ENCODE data around the gene UNC13B. TPM values are rescaled to one million over a fixed set of nuclear protein-coding genes. Genes with fewer than 3 reads are reported as not detected.
A peak's percentile ranks its signal among the peaks of the same experiment; 100 is the strongest.

The UNC13B gene
- total and polyA plus RNA-seq, 4 donors: 8.0 to 33.7 (median 30.3) TPM

- DNase-seq: no peak
These were observed 204.8 kb downstream of the UNC13B start for GRCh38 chr9:35366627-35367026.

GRCh38 chr9:35367451-35367850 lies 205.6 kb downstream of the UNC13B start:
- Histone ChIP-seq H3K27ac (ENCODE audit: low read depth in 1 of 2, low read length in 2 of 2) (peak overlapping the region in 1 of 2 donors; percentile 17), H3K4me1 (ENCODE audit: control insufficient read depth in 1 of 2, insufficient read depth in 2 of 2, low read length in 2 of 2) (peaks cover 0 to 4% of the 10 kb centered on the region in 2 donors), H3K9me3 (ENCODE audit: control insufficient read depth, low read length) (no peaks in the 10 kb centered on the region), H3K4me3 (ENCODE audit: low read length in 2 of 2) (no peak overlapping the region), H3K27me3 (ENCODE audit: control insufficient read depth in 1 of 2, insufficient read depth in 2 of 2, low read length in 1 of 2) (no peaks in the 10 kb centered on the region), H3K36me3 (ENCODE audit: control insufficient read depth in 1 of 2, insufficient read depth in 2 of 2, low read length in 1 of 2) (peaks cover 0 to 6% of the 10 kb centered on the region in 2 donors)
- no peak for DNase-seq
- 36 to 49% methylated on average over 2 of the region's 2 CpGs for WGBS, 2 donors
- no peak for ATAC-seq (ENCODE audit: low FRiP score)
- intact Hi-C loops (cut with DNase I): no loop called here

More at GRCh38 chr9:35366627-35367026, 204.8 kb downstream of the UNC13B start:
- ATAC-seq (ENCODE audit: low FRiP score): no peak
- Histone ChIP-seq H3K4me1 (ENCODE audit: control insufficient read depth in 1 of 2, insufficient read depth in 2 of 2, low read length in 2 of 2) (peaks cover 0 to 4% of the 10 kb centered on the region in 2 donors), H3K4me3 (ENCODE audit: low read length in 2 of 2) (no peak overlapping the region), H3K27ac (ENCODE audit: low read depth in 1 of 2, low read length in 2 of 2) (no peak overlapping the region), H3K27me3 (ENCODE audit: control insufficient read depth in 1 of 2, insufficient read depth in 2 of 2, low read length in 1 of 2) (no peaks in the 10 kb centered on the region), H3K9me3 (ENCODE audit: control insufficient read depth, low read length) (no peaks in the 10 kb centered on the region), H3K36me3 (ENCODE audit: control insufficient read depth in 1 of 2, insufficient read depth in 2 of 2, low read length in 1 of 2) (peaks cover 0 to 6% of the 10 kb centered on the region in 2 donors)
- intact Hi-C loops (cut with DNase I): no loop called here
- WGBS, 2 donors: 98 to 100% methylated on average over 2 of the region's 2 CpGs

GRCh38 chr9:35370241-35370640 lies 208.4 kb downstream of the UNC13B start:
- WGBS, 2 donors: 90 to 93% methylated on average over 5 of the region's 5 CpGs
- H3K4me1 ChIP-seq (ENCODE audit: control insufficient read depth in 1 of 2, insufficient read depth in 2 of 2, low read length in 2 of 2): peaks cover 0 to 6% of the 10 kb centered on the region in 2 donors
- ATAC-seq (ENCODE audit: low FRiP score): no peak

DNA sequence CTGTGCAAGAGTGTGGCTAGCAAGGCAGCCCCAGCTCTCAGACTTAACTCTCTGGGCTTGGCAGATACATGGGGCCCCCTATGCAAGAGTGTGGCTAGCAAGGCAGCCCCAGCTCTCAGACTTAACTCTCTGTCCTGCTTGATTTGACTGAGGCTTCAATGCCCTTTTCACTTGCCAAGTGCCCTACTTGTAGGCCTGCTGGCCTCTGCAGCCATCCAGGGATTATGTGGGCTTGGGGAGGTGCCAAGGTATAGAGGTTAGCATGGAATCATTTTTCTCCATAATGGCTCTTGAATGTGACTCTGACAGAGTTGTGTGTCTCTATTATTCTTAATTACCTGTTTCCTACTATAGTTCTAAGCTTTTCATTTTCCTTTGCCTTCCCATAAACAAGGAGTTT lies 212.6 kb downstream of the UNC13B start:
- ATAC-seq (ENCODE audit: low FRiP score) (no peak), DNase-seq (no peak)
- Histone ChIP-seq H3K36me3 (ENCODE audit: control insufficient read depth in 1 of 2, insufficient read depth in 2 of 2, low read length in 1 of 2) (peaks cover 2 to 10% of the 10 kb centered on the region in 2 donors), H3K4me3 (ENCODE audit: low read length in 2 of 2) (no peak overlapping the region), H3K4me1 (ENCODE audit: control insufficient read depth in 1 of 2, insufficient read depth in 2 of 2, low read length in 2 of 2) (peaks cover 0 to 2% of the 10 kb centered on the region in 2 donors), H3K27ac (ENCODE audit: low read depth in 1 of 2, low read length in 2 of 2) (no peak overlapping the region), H3K9me3 (ENCODE audit: control insufficient read depth, low read length) (no peaks in the 10 kb centered on the region), H3K27me3 (ENCODE audit: control insufficient read depth in 1 of 2, insufficient read depth in 2 of 2, low read length in 1 of 2) (no peaks in the 10 kb centered on the region)
- intact Hi-C loops (cut with DNase I): no loop called here

More at GRCh38 chr9:35370241-35370640, 208.4 kb downstream of the UNC13B start:
- Histone ChIP-seq H3K27me3 (ENCODE audit: control insufficient read depth in 1 of 2, insufficient read depth in 2 of 2, low read length in 1 of 2) (no peaks in the 10 kb centered on the region), H3K27ac (ENCODE audit: low read depth in 1 of 2, low read length in 2 of 2) (no peak overlapping the region), H3K9me3 (ENCODE audit: control insufficient read depth, low read length) (no peaks in the 10 kb centered on the region), H3K4me3 (ENCODE audit: low read length in 2 of 2) (no peak overlapping the region), H3K36me3 (ENCODE audit: control insufficient read depth in 1 of 2, insufficient read depth in 2 of 2, low read length in 1 of 2) (peaks cover 0 to 8% of the 10 kb centered on the region in 2 donors)
- DNase-seq: no peak
- intact Hi-C loops (cut with DNase I): no loop called here

- Histone ChIP-seq H3K9me3 (ENCODE audit: control insufficient read depth, low read length) (no peaks in the 10 kb centered on the region), H3K4me1 (ENCODE audit: control insufficient read depth in 1 of 2, insufficient read depth in 2 of 2, low read length in 2 of 2) (peaks cover 0 to 2% of the 10 kb centered on the region in 2 donors), H3K27me3 (ENCODE audit: control insufficient read depth in 1 of 2, insufficient read depth in 2 of 2, low read length in 1 of 2) (no peaks in the 10 kb centered on the region), H3K4me3 (ENCODE audit: low read length in 2 of 2) (no peak overlapping the region), H3K27ac (ENCODE audit: low read depth in 1 of 2, low read length in 2 of 2) (no peak overlapping the region), H3K36me3 (ENCODE audit: control insufficient read depth in 1 of 2, insufficient read depth in 2 of 2, low read length in 1 of 2) (peaks cover 2 to 10% of the 10 kb centered on the region in 2 donors)
- no peak for ATAC-seq (ENCODE audit: low FRiP score)
- 96 to 97% methylated on average over 5 of the region's 5 CpGs for WGBS, 2 donors
- intact Hi-C loops (cut with DNase I): no loop called here
- no peak for DNase-seq
These were observed 213.1 kb downstream of the UNC13B start for GRCh38 chr9:35374910-35375309.

GRCh38 chr9:35380039-35380438 lies 218.2 kb downstream of the UNC13B start:
- intact Hi-C loops (cut with DNase I): loop anchor here in 1 of 2 donors (10.0 kb wide), 1 partner anchor 95 kb away; no protein-coding TSS in a partner anchor
- no peaks in the 10 kb centered on the region for H3K9me3 ChIP-seq (ENCODE audit: control insufficient read depth, low read length)
- ATAC-seq (ENCODE audit: low FRiP score) (no peak), DNase-seq (no peak)
- 93% methylated on average over 4 of the region's 4 CpGs for WGBS, 2 donors
- peaks cover 7 to 15% of the 10 kb centered on the region in 2 donors for H3K36me3 ChIP-seq (ENCODE audit: control insufficient read depth in 1 of 2, insufficient read depth in 2 of 2, low read length in 1 of 2)
- no peaks in the 10 kb centered on the region for H3K27me3 ChIP-seq (ENCODE audit: control insufficient read depth in 1 of 2, insufficient read depth in 2 of 2, low read length in 1 of 2)
- H3K4me3 ChIP-seq (ENCODE audit: low read length in 2 of 2): no peak overlapping the region
- H3K4me1 ChIP-seq (ENCODE audit: control insufficient read depth in 1 of 2, insufficient read depth in 2 of 2, low read length in 2 of 2): no peaks in the 10 kb centered on the region
- H3K27ac ChIP-seq (ENCODE audit: low read depth in 1 of 2, low read length in 2 of 2): no peak overlapping the region

- 92 to 98% methylated on average over 2 of the region's 2 CpGs for WGBS, 2 donors
- no peak overlapping the region for H3K27ac ChIP-seq (ENCODE audit: low read depth in 1 of 2, low read length in 2 of 2)
- H3K4me1 ChIP-seq (ENCODE audit: control insufficient read depth in 1 of 2, insufficient read depth in 2 of 2, low read length in 2 of 2): no peaks in the 10 kb centered on the region
- peaks cover 7 to 13% of the 10 kb centered on the region in 2 donors for H3K36me3 ChIP-seq (ENCODE audit: control insufficient read depth in 1 of 2, insufficient read depth in 2 of 2, low read length in 1 of 2)
- intact Hi-C loops (cut with DNase I): loop anchor here in 1 of 2 donors (10.0 kb wide), 1 partner anchor 94 kb away; no protein-coding TSS in a partner anchor
- DNase-seq: no peak
- no peaks in the 10 kb centered on the region for H3K27me3 ChIP-seq (ENCODE audit: control insufficient read depth in 1 of 2, insufficient read depth in 2 of 2, low read length in 1 of 2)
- no peaks in the 10 kb centered on the region for H3K9me3 ChIP-seq (ENCODE audit: control insufficient read depth, low read length)
- ATAC-seq (ENCODE audit: low FRiP score): no peak
- H3K4me3 ChIP-seq (ENCODE audit: low read length in 2 of 2): no peak overlapping the region
These were observed 218.8 kb downstream of the UNC13B start for GRCh38 chr9:35380619-35381018.

GRCh38 chr9:35385042-35385441 lies 223.2 kb downstream of the UNC13B start:
- intact Hi-C loops (cut with DNase I): loop anchor here (5.0 to 10.0 kb wide), 2 partner anchors 90 to 268 kb away; partner anchors contain the start of gene ATOSB (in 1 of the 2)
- Histone ChIP-seq H3K36me3 (ENCODE audit: control insufficient read depth in 1 of 2, insufficient read depth in 2 of 2, low read length in 1 of 2) (peaks cover 16 to 24% of the 10 kb centered on the region in 2 donors), H3K27ac (ENCODE audit: low read depth in 1 of 2, low read length in 2 of 2) (no peak overlapping the region), H3K27me3 (ENCODE audit: control insufficient read depth in 1 of 2, insufficient read depth in 2 of 2, low read length in 1 of 2) (no peaks in the 10 kb centered on the region), H3K4me1 (ENCODE audit: control insufficient read depth in 1 of 2, insufficient read depth in 2 of 2, low read length in 2 of 2) (no peaks in the 10 kb centered on the region), H3K9me3 (ENCODE audit: control insufficient read depth, low read length) (no peaks in the 10 kb centered on the region), H3K4me3 (ENCODE audit: low read length in 2 of 2) (no peak overlapping the region)
- 27 to 28% methylated on average over 2 of the region's 2 CpGs for WGBS, 2 donors
- no peak for DNase-seq
- peak; percentile 73 for ATAC-seq (ENCODE audit: low FRiP score)

GRCh38 chr9:35395076-35395705 lies 233.4 kb downstream of the UNC13B start:
- Histone ChIP-seq H3K9me3 (ENCODE audit: control insufficient read depth, low read length) (no peaks in the 10 kb centered on the region), H3K27me3 (ENCODE audit: control insufficient read depth in 1 of 2, insufficient read depth in 2 of 2, low read length in 1 of 2) (no peaks in the 10 kb centered on the region), H3K4me1 (ENCODE audit: control insufficient read depth in 1 of 2, insufficient read depth in 2 of 2, low read length in 2 of 2) (no peaks in the 10 kb centered on the region), H3K36me3 (ENCODE audit: control insufficient read depth in 1 of 2, insufficient read depth in 2 of 2, low read length in 1 of 2) (peaks cover 0 to 21% of the 10 kb centered on the region in 2 donors), H3K4me3 (ENCODE audit: low read length in 2 of 2) (no peak overlapping the region), H3K27ac (ENCODE audit: low read depth in 1 of 2, low read length in 2 of 2) (no peak overlapping the region)
- ATAC-seq (ENCODE audit: low FRiP score) (no peak), DNase-seq (no peak)
- intact Hi-C loops (cut with DNase I): no loop called here
- WGBS, 2 donors: 84 to 91% methylated on average over 4 of the region's 4 CpGs

Data from aorta (tissue), 5 donors.